NCI-H2196 treated with DMSO at 0.1 percent for 48 hours (cell line): Measurements from ENCODE around the gene AKR1C8.
"Not testable (repeated sequence)": the region's sequence is repeated elsewhere in the genome, so short reads cannot be mapped to it uniquely, and the experiment has no call there.

Source experiments
- DNase-seq: peaks from one replicate; lab custom pipeline; 2025; ENCODE audit not compliant: unreplicated experiment; lab: John Stamatoyannopoulos, UW

AKR1C8 gene

DNA sequence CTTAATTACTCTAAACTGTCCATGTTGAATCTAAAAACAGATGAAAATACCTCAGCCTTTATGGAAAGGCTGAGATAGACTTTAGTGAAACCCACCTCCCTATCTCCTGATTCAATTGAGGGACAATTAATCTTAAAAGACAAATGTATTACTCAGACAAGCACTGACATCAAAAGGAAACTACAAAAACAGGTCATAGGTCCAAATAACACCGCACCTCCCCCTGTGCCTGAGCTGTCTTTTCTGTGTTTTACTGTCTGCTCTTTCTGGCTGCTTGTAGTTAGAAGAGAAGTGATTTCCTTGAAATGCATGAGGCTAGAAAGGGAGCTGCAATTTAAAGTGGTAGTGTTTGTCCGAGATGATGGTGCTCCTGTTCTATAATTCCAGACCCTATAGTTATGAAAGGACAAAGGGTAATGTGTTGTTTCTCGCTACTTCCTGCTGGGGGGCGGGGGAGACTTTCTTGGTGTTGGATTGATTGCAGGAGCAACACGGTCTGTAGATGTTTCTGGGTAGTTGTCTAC lies 16.0 kb downstream of the AKR1C8 start:
- DNase-seq = no peak

DNA sequence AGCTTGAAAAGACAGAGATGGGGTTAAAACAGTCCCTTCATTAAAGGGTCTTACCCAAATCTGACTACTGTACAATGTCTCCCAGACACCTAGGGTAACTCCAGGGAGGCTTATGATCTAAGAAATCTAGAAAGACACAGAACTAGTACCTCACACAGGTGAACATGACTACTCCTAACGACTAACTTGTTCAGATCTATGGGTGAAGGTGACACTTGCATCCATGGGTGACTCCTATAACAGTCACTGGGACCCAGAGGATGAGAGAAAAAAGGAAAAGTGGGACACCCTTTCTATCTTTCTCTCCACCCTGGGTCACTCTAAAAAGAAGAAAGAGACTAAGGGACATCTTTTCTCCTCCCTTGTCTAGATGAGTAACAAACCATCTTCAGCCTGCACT lies 19.2 kb downstream of the AKR1C8 start:
- DNase-seq = no peak

DNA sequence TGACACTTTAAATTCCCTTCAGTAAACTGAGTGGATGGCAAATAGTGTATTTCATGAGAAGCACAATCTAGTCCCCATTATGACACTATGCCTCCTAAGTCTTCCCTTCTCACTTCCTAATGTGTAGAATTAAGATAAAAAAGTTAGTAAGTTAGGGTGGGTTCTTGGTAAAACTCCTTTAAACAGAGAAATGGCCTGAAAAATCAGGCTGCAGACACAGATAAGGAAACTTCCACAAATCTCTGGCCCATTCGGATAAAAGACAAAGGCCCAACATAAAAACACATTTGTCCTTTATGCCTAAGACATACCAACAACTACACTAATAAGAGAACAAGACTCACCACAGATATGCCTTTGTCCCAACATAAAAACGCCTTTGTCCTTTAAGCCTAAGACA lies 21.5 kb downstream of the AKR1C8 start:
- DNase-seq = no peak

GRCh38 chr10:5159126-5159525 lies 25.8 kb downstream of the AKR1C8 start:
- DNase-seq = no peak

- DNase-seq = no peak
These were observed 27.4 kb downstream of the AKR1C8 start for GRCh38 chr10:5157501-5157900.

- no peak for DNase-seq
These were observed 29.0 kb downstream of the AKR1C8 start for GRCh38 chr10:5155951-5156350.

- DNase-seq = no peak
These were observed 33.9 kb downstream of the AKR1C8 start for GRCh38 chr10:5151076-5151475.

DNA sequence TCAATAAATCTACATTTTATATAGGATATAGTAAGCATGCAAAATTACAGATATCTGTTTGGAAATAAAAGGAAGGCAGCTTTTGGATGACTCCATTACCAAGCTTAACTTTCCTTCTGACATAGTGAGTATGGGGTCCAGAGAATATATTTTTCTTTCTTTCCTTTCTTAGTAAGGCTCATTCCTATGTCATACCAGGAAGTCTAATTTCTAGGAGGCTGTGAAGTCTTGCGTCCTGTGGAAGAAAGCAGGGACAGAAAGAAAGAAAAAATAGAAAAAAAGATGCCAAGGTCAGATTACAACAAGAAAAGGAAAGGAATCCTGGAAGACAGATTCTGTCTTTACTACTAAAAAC lies 36.3 kb downstream of the AKR1C8 start:
- DNase-seq = no peak

GRCh38 chr10:5147981-5148677 lies 36.8 kb downstream of the AKR1C8 start:
- no peak for DNase-seq

DNA sequence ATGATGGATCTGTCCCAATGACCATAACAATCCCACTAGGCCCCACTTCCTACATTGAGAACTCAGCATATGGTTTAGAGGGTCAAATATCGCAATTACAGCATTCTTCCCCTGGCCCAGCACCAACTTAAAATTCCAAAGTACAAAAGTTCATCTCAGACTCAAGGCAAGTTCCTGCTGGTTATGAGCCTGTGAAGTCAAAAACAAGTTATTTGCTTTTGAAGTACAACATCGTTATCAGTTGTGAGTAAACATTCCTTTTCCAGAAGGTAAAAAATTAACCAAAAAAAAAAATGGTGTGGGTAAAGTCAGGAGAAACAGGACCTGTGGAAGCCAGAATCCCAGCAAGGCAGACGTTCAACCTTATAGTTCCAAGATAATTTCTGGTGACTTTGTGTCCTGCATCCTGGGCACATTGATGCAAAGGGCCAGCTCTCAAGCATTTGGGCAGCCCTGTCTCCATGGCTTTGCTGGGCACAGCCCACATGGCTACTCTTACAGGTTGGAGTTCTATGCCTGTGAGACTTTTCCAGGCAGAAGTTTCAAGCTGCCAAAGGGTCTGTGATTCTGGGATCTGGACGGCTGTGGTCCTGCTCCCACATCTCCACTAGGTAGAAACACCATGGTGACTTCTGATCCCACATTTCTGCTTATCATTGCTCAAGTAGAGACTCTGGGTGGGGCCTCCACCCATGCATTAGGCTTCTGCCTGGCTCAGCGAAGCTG lies 37.5 kb downstream of the AKR1C8 start:
- DNase-seq = no peak

- DNase-seq = no peak
These were observed 38.1 kb downstream of the AKR1C8 start for GRCh38 chr10:5146920-5147254.

DNA sequence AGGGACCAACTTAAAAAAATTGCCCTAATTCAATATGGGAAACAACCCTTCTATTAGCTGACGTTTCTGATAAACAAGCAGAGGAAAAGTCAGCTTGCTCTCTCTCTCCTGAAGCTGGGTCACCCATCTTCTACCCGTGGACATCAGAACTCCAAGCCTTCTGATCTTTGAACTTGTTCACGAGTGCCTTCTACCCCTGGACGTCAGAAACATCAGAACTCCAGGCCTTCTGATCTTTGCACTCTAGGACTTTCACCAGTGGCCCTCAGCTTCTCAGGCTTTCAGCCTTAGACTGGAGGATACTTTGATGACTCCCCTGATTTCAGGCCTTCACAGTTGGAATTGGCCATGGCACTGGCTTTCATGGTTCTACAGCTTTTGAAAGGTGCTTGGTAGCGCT lies 41.8 kb downstream of the AKR1C8 start:
- DNase-seq = no peak

DNA sequence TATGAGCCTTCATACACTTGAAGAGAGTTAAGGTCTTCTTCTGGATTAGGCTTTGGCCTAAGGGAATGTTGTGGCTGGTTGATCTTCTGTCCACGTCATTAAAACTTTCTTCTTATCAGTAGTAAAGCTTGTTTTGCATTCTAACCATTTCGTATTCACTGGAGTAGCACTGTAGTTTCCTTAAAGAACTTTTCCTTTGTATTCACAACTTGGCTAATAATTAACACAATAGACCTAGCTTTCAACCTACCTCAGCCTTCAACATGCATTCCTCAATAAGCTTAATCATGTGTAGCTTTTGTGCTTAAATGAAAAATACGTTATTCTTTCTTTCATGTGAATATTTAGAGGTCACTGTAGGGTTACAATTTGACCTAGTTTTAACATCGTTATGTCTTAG lies 42.8 kb downstream of the AKR1C8 start:
- no peak for DNase-seq

- DNase-seq = not testable (repeated sequence)
These were observed 47.3 kb downstream of the AKR1C8 start for GRCh38 chr10:5137699-5138098.

GRCh38 chr10:5136468-5137087 lies 48.4 kb downstream of the AKR1C8 start:
- no peak for DNase-seq

GRCh38 chr10:5135581-5135980 lies 49.4 kb downstream of the AKR1C8 start:
- DNase-seq = no peak

- DNase-seq = no peak
These were observed 59.5 kb downstream of the AKR1C8 start for GRCh38 chr10:5125315-5126044.

GRCh38 chr10:5123886-5124285 lies 61.1 kb downstream of the AKR1C8 start:
- DNase-seq = no peak

GRCh38 chr10:5119997-5120396 lies 65.0 kb downstream of the AKR1C8 start:
- DNase-seq = not testable (repeated sequence)

- no peak for DNase-seq
These were observed 67.9 kb downstream of the AKR1C8 start for GRCh38 chr10:5117026-5117425.

- DNase-seq = no peak
These were observed 68.3 kb downstream of the AKR1C8 start for GRCh38 chr10:5116621-5117020.

DNA sequence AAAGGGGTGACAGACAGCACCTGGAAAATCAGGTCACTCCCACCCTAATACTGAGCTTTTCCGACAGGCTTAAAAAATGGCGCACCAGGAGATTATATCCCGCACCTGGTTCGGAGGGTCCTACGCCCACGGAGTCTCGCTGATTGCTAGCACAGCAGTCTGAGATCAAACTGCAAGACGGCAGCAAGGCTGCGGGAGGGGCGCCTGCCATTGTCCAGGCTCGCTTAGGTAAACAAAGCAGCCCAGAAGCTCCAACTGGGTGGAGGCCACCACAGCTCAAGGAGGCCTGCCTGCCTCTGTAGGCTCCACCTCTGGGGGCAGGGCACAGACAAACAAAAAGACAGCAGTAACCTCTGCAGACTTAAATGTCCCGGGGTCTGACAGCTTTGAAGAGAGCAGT lies 75.1 kb downstream of the AKR1C8 start:
- not testable (repeated sequence) for DNase-seq
